Caco-2 (cell line): ENCODE results near the gene SLC6A18. TPM values are rescaled to one million over a fixed set of nuclear protein-coding genes. Genes with fewer than 3 reads are reported as not detected.
A peak's percentile ranks its signal among the peaks of the same experiment; 100 is the strongest.

Experiments used
- BruUV-seq: library from RNA; stranded (reverse); fragments of 400-500 nt; replicated peaks from 2 replicates; lab custom pipeline; 2021; lab: Mats Ljungman, UMichigan
- CTCF ChIA-PET: fragments of 300-600 bp; sonication (Branson Sonifier 250); formaldehyde crosslinking; loops from one replicate; lab custom pipeline; 2022; ENCODE audit warnings: antibody characterized with exemption; lab: Charles Lee
- POLR2A ChIA-PET: fragments of 300-600 bp; sonication (Branson Sonifier 250); formaldehyde crosslinking; loops from one replicate; lab custom pipeline; 2022; ENCODE audit warnings: antibody characterized with exemption; lab: Charles Lee
- DNase-seq, 2 experiments: peaks; one replicate each; pipeline versions ENCODE4 v3.0.0 to v3.0.0-alpha.2; 2020 to 2022
- H3K27me3 ChIP-seq: replicated peaks from 2 replicates; pipeline ENCODE4 v1.6.0; 2011; ENCODE audit warnings: low read length; ENCODE audit not compliant: control insufficient read depth, insufficient read depth
- H3K36me3 ChIP-seq: 2 replicates; pipeline ENCODE4 v1.5.1; 2011; ENCODE audit warnings: low read length; ENCODE audit not compliant: control insufficient read depth, insufficient read depth
- H3K4me1 ChIP-seq: fragments of 250-450 bp; sonication (Bioruptor Pico); 2 replicates; pipeline ENCODE4 v1.5.1; 2020; ENCODE audit warnings: mild to moderate bottlenecking
- H3K4me3 ChIP-seq: 2 replicates; pipeline ENCODE4 v1.5.1; 2011; ENCODE audit warnings: low read depth, mild to moderate bottlenecking, control low read depth, low read length
- H3K9me3 ChIP-seq: fragments of 250-450 bp; sonication (Bioruptor Pico); 2 replicates; pipeline ENCODE4 v1.5.1; 2020; ENCODE audit warnings: mild to moderate bottlenecking, moderate library complexity
- H3K27ac Mint-ChIP-seq: one replicate; pipeline ENCODE4 v1.8.0; 2022; ENCODE audit warnings: mixed read lengths; ENCODE audit not compliant: unreplicated experiment
- H3K27me3 Mint-ChIP-seq: one replicate; pipeline ENCODE4 v1.8.0; 2022; ENCODE audit warnings: mixed read lengths; ENCODE audit not compliant: insufficient read depth, unreplicated experiment
- H3K36me3 Mint-ChIP-seq: one replicate; pipeline ENCODE4 v1.8.0; 2022; ENCODE audit warnings: mild to moderate bottlenecking, mixed read lengths; ENCODE audit not compliant: insufficient read depth, unreplicated experiment
- H3K4me1 Mint-ChIP-seq: one replicate; pipeline ENCODE4 v1.8.0; 2022; ENCODE audit warnings: low read depth, mixed read lengths; ENCODE audit not compliant: unreplicated experiment
- H3K4me3 Mint-ChIP-seq: one replicate; pipeline ENCODE4 v1.8.0; 2022; ENCODE audit warnings: mild to moderate bottlenecking, moderate library complexity, mixed read lengths; ENCODE audit not compliant: unreplicated experiment
- H3K9me3 Mint-ChIP-seq: one replicate; pipeline ENCODE4 v1.8.0; 2022; ENCODE audit warnings: mixed read lengths; ENCODE audit not compliant: unreplicated experiment
- CTCF ChIP-seq, 2 experiments: fragments of 200-600 bp in 1 of 2; IDR thresholded peaks; 1 replicate in 1 of 2; 2 replicates in 1 of 2; pipeline versions ENCODE4 v1.5.1 to v1.8.0; 2011 to 2022; ENCODE audit warnings: antibody characterized with exemption in 1 of 2, control low read depth in 1 of 2, inconsistent platforms in 1 of 2, low read depth in 1 of 2, low read length in 1 of 2, mild to moderate bottlenecking in 1 of 2, moderate library complexity in 1 of 2; ENCODE audit not compliant: insufficient read depth in 1 of 2, severe bottlenecking in 1 of 2, unreplicated experiment in 1 of 2
- intact Hi-C: fragments of 100-400 bp; cut with micrococcal nuclease; formaldehyde crosslinking; loops from one replicate; pipeline ENCODE4 v1.10.0; 2022; ENCODE audit not compliant: unreplicated experiment
- total RNA-seq: library from RNA; stranded (reverse); gene quantifications from 2 replicates; pipeline ENCODE4 v1.2.3, GENCODE V29; 2022

The SLC6A18 gene
- total RNA-seq, 1 experiment from 2014 or later = not detected

- BruUV-seq = no TSS peak
- Histone ChIP-seq H3K4me1 (peaks cover 12% of the 10 kb centered on the region), H3K9me3 (no peaks in the 10 kb centered on the region), H3K4me3 (no peak overlapping the region), H3K27me3 (no peaks in the 10 kb centered on the region), H3K36me3 (no peaks in the 10 kb centered on the region)
- Mint-ChIP-seq H3K4me3 (no peak overlapping the region), H3K36me3 (no peaks in the 10 kb centered on the region), H3K9me3 (no peaks in the 10 kb centered on the region), H3K4me1 (no peaks in the 10 kb centered on the region), H3K27me3 (no peaks in the 10 kb centered on the region), H3K27ac (no peak overlapping the region)
- ChIA-PET CTCF (interaction anchor here (0.6 to 1.2 kb wide), 7 partner anchors 22 to 136 kb away, joined by 3 to 7 read pairs (median 4); partner anchors contain the start of gene CLPTM1L), POLR2A (no interaction called here)
- peak in 1 of 2 experiments; percentile 59 for TF ChIP-seq CTCF (IDR thresholded peaks at IDR 0.05; ENCODE audit: insufficient read depth in 1 of 2, low read depth in 1 of 2, low read length in 1 of 2, severe bottlenecking in 1 of 2, unreplicated experiment in 1 of 2)
- intact Hi-C loops = no loop called here
- DNase-seq = peak in 1 of 2 experiments; percentile 48
Measured at GRCh38 chr5:1208743-1209488, 16.3 kb upstream of the SLC6A18 start.

DNA sequence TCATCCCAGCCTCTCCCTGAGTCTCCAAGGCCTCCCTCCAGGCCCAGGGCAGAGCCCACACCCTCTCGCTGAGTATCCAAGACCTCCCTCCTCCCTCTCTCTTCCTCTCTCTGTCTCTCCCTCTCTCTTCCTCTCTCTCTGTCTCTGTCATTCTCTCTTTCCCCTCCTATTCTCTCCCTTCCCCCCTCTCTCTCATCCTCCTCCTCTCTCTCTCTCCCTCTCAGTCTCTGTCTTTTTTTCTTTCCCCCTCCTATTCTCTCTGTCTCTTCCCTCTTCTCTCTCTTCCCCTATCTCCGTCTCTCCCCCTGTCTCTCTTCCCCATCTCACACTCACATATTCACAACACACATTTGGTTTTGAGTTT, 15.7 kb upstream of the SLC6A18 start:
- Histone ChIP-seq H3K4me3 (no peak overlapping the region), H3K27me3 (no peaks in the 10 kb centered on the region), H3K36me3 (no peaks in the 10 kb centered on the region), H3K4me1 (peaks cover 6% of the 10 kb centered on the region), H3K9me3 (no peaks in the 10 kb centered on the region)
- DNase-seq = no peak
- ChIA-PET CTCF (interaction anchor here (1.0 to 1.2 kb wide), 2 partner anchors 26 to 42 kb away, joined by 4 read pairs; no protein-coding TSS in a partner anchor), POLR2A (no interaction called here)
- intact Hi-C loops = no loop called here
- Mint-ChIP-seq H3K27ac (no peak overlapping the region), H3K9me3 (no peaks in the 10 kb centered on the region), H3K4me3 (no peak overlapping the region), H3K27me3 (no peaks in the 10 kb centered on the region), H3K4me1 (no peaks in the 10 kb centered on the region), H3K36me3 (no peaks in the 10 kb centered on the region)
- BruUV-seq = no TSS peak
- no peak for TF ChIP-seq CTCF (IDR thresholded peaks at IDR 0.05; ENCODE audit: insufficient read depth in 1 of 2, low read depth in 1 of 2, low read length in 1 of 2, severe bottlenecking in 1 of 2, unreplicated experiment in 1 of 2)

- no peak for TF ChIP-seq CTCF (IDR thresholded peaks at IDR 0.05; ENCODE audit: insufficient read depth in 1 of 2, low read depth in 1 of 2, low read length in 1 of 2, severe bottlenecking in 1 of 2, unreplicated experiment in 1 of 2)
- CTCF ChIA-PET = no interaction called here
Measured at GRCh38 chr5:1209896-1210776, 15.0 kb upstream of the SLC6A18 start.

More at GRCh38 chr5:1209896-1210776, 15.0 kb upstream of the SLC6A18 start:
- intact Hi-C loops = no loop called here
- H3K4me1 ChIP-seq = no peaks in the 10 kb centered on the region; the same call in 1 of the 2 replicates
- no peak overlapping the region for H3K27ac Mint-ChIP-seq
- no peak overlapping the region for H3K4me3 ChIP-seq
- H3K27me3 Mint-ChIP-seq = no peaks in the 10 kb centered on the region
- H3K36me3 Mint-ChIP-seq = no peaks in the 10 kb centered on the region
- no TSS peak for BruUV-seq
- H3K9me3 Mint-ChIP-seq = no peaks in the 10 kb centered on the region
- H3K4me1 Mint-ChIP-seq = no peaks in the 10 kb centered on the region
- H3K36me3 ChIP-seq = no peaks in the 10 kb centered on the region
- H3K27me3 ChIP-seq = no peaks in the 10 kb centered on the region
- DNase-seq = no peak
- POLR2A ChIA-PET = no interaction called here
- no peaks in the 10 kb centered on the region for H3K9me3 ChIP-seq
- no peak overlapping the region for H3K4me3 Mint-ChIP-seq
